Measurements from ENCODE around the gene SIGLEC9.

The SIGLEC9 gene

DNA sequence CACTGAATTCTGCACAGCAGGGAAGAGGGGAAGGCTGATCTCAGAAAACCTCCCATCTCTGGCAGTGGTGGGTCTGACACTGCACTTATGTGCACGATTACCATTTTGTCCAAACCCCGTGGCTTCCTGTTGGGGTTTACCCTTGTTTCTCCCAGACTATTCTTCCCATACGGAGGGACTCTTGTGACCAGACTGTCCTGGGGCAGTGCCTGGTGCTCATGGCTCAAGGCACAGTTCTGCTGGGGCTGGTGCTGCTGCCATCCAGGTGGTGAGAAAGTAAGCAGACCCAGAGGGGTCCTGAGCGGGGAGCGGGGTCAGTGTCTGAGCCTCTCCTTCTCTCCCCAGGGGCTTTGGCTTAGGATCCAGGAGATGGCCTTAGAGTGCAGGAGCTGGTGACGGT is 5.1 kb upstream of the SIGLEC9 start:
- peak in 1 of 10 donors; percentile 59 for DNase-seq
- intact Hi-C loops (cut with DNase I): no loop called here

- peak in 1 of 10 donors; percentile 16 for DNase-seq
- intact Hi-C loops (cut with DNase I): no loop called here
Observed at GRCh38 chr19:51120160-51120559, 4.5 kb upstream of the SIGLEC9 start.

DNA sequence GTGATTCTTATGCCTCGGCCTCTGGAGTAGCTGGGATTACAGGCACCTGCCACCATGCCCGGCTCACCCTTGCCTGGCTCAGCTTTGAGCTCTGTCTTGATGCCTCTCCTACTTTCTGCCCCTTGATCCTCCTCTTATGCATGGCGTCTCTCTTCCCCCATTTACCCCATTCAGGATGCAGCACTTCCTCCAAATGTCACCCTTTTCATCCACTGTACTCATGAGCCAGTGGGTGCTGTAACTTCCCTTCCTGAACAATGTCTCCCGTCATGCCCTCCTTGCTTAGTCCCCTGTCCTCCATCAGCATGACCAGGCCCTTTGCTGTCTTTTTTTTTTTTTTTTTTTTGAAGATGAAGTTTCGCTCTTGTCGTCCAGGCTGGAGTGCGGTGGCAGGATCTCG is 3.4 kb upstream of the SIGLEC9 start:
- peak in 1 of 10 donors; percentile 44 for DNase-seq
- intact Hi-C loops (cut with DNase I): no loop called here

DNA sequence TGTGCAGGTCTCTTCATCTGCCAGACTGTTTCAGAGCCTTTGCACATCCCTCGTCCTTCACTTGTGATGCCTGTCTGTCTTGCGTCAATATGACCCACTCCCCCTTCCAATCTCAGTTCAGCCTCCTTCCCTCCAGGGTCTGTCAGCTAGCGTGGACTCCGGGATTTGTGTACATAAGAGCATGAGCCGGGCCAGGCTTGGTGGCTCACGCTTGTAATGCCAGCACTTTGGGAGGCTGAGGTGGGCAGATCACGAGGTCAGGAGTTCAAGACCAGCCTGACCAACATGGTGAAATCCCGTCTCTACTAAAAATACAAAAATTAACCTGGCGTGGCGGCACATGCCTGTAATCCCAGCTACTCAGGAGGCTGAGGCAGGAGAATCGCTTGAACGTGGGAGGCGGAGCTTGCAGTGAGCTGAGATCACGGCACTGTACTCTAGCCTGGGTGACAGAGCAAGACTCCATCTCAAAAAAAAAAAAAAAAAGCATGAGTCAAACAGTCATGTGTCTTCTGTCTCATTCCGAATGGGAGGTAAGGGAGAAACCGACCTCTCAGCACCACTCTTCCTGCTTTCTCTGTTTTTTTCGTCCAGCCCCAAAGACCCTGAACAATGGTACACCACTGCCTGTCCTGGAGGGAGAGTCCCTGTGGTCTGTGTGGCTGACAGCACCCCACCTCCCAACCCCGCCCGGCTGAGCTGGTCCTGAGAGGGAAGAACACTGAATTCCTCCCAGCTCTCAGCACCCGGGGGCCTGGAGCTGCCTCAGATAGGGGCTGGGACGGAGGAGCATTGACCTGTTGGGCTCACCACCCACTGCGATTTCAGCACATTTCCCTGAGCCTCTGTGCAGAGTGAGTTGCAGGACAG is 2.4 kb upstream of the SIGLEC9 start:
- DNase-seq: peak in 1 of 10 donors; percentile 73
- intact Hi-C loops (cut with DNase I): no loop called here

DNA sequence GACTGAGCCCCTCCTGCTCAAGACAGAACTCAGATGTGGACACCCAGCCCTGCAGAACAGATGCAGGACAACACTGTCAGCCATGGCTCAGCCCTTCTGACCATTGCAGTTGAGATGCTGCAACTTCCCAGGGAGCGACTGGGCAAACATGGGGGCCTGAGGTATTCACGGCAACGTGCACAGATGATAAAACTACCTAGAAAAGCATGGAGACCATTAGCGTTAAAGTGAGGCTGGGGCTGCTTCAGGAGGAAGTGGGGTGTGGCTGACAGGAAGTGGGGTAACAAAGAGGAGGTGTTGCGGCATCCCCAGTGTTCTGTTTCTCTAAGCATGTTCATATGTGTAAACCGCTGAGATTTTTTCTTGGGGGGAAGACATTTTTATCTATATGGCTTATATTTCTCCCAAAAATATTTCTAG is 1.3 kb upstream of the SIGLEC9 start:
- DNase-seq: peak in 1 of 10 donors; percentile 43
- intact Hi-C loops (cut with DNase I): no loop called here

- DNase-seq: peak in 1 of 10 donors; percentile 55
- intact Hi-C loops (cut with DNase I): no loop called here
Observed at GRCh38 chr19:51123802-51124201, 904 bp upstream of the SIGLEC9 start.

DNA sequence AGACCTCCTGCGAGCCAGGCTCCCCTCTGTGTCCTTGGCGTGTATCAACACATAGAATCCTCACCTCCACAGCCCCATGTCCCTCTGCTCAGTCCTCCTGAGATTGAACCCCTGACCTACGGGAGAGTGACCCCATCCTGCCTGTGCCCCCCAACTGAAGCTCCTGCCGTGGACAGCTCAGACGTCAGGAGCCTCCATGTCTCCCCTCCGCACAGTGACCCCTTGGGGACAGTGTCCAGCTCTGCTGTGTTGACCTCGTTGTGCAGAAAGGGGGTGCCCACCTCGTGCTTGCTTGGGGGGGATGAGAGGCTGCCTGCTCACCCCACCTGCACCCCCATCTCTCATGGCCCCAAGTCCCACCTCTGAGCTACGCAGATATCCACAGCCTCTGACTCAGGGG is 490 bp upstream of the SIGLEC9 start:
- DNase-seq: peak in 1 of 10 donors; percentile 12
- intact Hi-C loops (cut with DNase I): no loop called here

DNA sequence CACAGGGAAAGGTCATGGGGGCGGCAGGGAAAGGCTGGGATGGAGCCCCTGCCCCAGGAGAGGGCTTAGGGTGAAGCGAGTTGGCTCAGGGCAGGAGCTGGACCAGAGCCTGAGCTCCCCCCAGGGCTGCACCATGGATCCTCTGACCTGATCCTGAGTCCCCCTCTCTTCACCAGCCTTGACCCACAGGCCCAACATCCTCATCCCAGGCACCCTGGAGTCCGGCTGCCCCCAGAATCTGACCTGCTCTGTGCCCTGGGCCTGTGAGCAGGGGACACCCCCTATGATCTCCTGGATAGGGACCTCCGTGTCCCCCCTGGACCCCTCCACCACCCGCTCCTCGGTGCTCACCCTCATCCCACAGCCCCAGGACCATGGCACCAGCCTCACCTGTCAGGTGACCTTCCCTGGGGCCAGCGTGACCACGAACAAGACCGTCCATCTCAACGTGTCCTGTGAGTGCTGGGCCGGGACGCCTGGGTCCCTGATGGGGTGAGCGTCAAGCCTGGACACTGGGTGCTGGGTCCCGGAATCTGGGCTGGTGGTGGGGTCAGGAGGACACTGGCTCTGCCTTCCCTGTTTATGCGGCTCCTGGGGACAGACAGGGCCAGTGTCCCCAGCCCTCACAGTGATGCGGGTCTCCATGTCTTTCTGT is 842 bp downstream of the SIGLEC9 start:
- DNase-seq: peak in 1 of 10 donors; percentile 75
- intact Hi-C loops (cut with DNase I): no loop called here

GRCh38 chr19:51127032-51127431 is 2.3 kb downstream of the SIGLEC9 start:
- intact Hi-C loops (cut with DNase I): no loop called here
- DNase-seq: peak in 1 of 10 donors; percentile 67

- intact Hi-C loops (cut with DNase I): no loop called here
- DNase-seq: peak in 1 of 10 donors; percentile 77
Observed at GRCh38 chr19:51127755-51128154, 3.0 kb downstream of the SIGLEC9 start.

- DNase-seq: peak in 1 of 10 donors; percentile 48
- intact Hi-C loops (cut with DNase I): no loop called here
Observed at GRCh38 chr19:51128227-51128626, 3.5 kb downstream of the SIGLEC9 start.

- peak in 1 of 10 donors; percentile 31 for DNase-seq
- intact Hi-C loops (cut with DNase I): no loop called here
Observed at GRCh38 chr19:51129716-51130115, 5.0 kb downstream of the SIGLEC9 start.

GRCh38 chr19:51131780-51132680 is 7.3 kb downstream of the SIGLEC9 start:
- peak in 2 of 10 donors; percentile 32 to 74 for DNase-seq
- intact Hi-C loops (cut with DNase I): no loop called here

DNA sequence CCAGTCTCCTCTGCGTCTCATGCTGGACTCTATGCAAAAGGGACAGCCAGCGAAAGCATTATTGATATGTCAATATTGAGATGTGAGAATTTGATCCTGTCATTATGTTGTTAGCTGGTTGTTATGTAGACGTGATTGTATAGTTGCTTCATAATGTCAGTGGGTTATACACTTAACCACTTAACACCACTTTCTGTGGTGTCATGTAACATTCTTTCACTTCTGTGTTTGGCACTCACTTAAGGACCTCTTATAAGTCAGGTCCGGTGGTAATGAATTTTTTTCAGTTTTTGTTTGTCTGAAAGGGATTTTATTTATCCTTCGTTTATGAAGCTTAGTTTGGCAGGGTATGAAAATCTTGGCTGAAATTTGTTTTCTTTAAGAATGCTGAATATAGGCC is 10.3 kb downstream of the SIGLEC9 start:
- intact Hi-C loops (cut with DNase I): no loop called here
- no peak for DNase-seq

DNA sequence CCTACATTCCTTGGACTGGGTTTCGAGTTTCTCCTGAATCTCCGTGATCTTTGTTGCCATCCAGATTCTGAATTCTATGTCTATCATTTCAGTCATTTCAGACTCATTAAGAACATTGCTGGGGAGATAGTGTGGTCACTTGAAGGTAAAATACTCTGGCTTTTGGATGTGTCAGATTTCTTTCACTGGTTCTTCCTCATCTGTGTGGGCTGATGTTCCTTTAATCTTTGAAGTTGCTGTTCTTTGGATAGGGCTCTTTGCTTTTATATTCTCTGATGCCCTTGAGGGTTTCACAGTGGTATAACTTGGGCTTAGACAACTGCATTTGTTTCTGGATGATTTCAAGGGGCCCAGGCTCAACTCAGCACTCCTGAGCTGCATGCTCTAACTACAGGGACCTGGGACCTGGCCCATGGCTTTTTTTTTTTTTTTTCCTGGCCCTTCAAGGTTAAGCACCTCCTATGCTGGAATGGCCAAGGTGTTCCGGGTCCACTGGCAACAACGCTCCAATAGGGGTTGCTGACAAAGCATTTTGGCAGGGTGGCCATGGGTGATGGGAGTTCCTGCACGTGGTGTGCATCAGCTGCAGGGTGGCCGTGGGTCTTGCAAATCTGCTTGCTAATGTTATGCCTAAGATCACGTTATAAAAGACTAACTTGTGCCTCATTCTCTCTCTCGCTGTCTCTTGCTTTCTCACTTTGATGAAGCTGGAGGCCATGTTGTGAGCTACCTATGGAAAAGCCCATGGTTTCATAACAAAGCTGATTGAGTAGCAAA is 11.5 kb downstream of the SIGLEC9 start:
- DNase-seq: peak in 1 of 10 donors; percentile 65
- intact Hi-C loops (cut with DNase I): no loop called here

- intact Hi-C loops (cut with DNase I): no loop called here
- peak in 1 of 10 donors; percentile 72 for DNase-seq
Observed at GRCh38 chr19:51136851-51137551, 12.3 kb downstream of the SIGLEC9 start.

DNA sequence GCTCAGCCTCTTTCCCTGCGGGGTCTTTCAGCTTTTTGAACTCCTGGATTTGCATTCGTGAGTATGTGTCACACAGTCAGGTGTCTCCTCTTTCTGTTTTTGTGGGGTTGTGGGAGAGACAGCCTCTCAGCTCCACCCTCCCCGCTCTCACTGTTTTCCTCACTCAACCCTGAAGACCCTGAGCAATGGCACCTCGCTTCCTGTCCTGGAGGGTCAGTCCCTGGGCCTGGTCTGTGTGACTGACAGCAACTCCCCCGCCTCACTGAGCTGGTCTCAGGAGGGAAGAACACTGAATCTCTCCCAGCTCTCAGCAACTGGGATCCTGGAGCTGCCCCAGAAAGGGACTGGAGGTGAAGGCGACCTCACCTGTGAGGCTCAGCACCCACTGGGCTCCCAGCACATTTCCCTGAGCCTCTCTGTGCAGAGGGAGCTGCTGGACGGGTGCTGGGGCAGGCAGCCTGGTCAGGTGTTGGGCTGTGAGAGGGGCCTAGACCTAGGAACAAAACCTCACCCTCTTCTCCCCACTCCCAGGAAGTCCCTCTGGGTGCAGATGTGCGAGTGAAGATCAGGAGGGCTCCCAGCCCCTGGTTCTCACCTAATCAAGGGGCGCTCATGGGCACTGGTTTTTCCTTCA is 13.2 kb downstream of the SIGLEC9 start:
- intact Hi-C loops (cut with DNase I): no loop called here
- DNase-seq: peak in 1 of 10 donors; percentile 24

GRCh38 chr19:51138549-51138979 is 13.9 kb downstream of the SIGLEC9 start:
- intact Hi-C loops (cut with DNase I): no loop called here
- DNase-seq: peak in 1 of 10 donors; percentile 59
